Lower leg skin (tissue), 4 donors: ENCODE data around the gene PRPF4. TPM values are rescaled to one million over a fixed set of nuclear protein-coding genes. Genes with fewer than 3 reads are reported as not detected.

ENCODE experiments used
- DNase-seq, 2 donors: peaks; one replicate each; pipeline ENCODE4 v3.0.0-alpha.2; 2019; ENCODE audit warnings: low spot score in 2 of 2
- H3K4me3 ChIP-seq: fragments of 200-600 bp; sonication (generic); 2 replicates; pipeline ENCODE4 v1.5.1; 2017; ENCODE audit warnings: mild to moderate bottlenecking, low read depth; ENCODE audit not compliant: poor library complexity, severe bottlenecking
- POLR2A ChIP-seq, 2 donors: fragments of 450-650 bp; IDR thresholded peaks; one replicate each; pipeline ENCODE4 v1.6.1; 2016 to 2017; ENCODE audit warnings: antibody characterized with exemption in 2 of 2, mild to moderate bottlenecking in 1 of 2, moderate library complexity in 1 of 2
- WGBS, 2 donors: methylation state at CpG; one replicate each; pipeline ENCODE4 v1.1.5; 2018; 5-methylcytosine and 5-hydroxymethylcytosine counted together
- intact Hi-C: fragments of 100-400 bp; cut with DNase I; formaldehyde crosslinking; loops from one replicate; pipeline ENCODE4 v1.15.0; 2023; ENCODE audit warnings: low total_unique reads
- total RNA-seq, 4 donors: library from RNA; depleted of rRNA; stranded (reverse); fragments of >200 nt; gene quantifications; one replicate each; pipeline ENCODE4 v1.1.0, GENCODE V29; 2016
- TF ChIP-seq, protein P1 (sequence below), 3 donors: fragments of 450-650 bp; IDR thresholded peaks; one replicate each; pipeline ENCODE4 v1.5.1; 2016; ENCODE audit warnings: antibody characterized with exemption in 3 of 3, mild to moderate bottlenecking in 3 of 3, moderate library complexity in 2 of 3

PRPF4 gene
- total RNA-seq, 4 donors from 2014 or later, result 15.6 to 20.2 (median 16.8) TPM

DNA sequence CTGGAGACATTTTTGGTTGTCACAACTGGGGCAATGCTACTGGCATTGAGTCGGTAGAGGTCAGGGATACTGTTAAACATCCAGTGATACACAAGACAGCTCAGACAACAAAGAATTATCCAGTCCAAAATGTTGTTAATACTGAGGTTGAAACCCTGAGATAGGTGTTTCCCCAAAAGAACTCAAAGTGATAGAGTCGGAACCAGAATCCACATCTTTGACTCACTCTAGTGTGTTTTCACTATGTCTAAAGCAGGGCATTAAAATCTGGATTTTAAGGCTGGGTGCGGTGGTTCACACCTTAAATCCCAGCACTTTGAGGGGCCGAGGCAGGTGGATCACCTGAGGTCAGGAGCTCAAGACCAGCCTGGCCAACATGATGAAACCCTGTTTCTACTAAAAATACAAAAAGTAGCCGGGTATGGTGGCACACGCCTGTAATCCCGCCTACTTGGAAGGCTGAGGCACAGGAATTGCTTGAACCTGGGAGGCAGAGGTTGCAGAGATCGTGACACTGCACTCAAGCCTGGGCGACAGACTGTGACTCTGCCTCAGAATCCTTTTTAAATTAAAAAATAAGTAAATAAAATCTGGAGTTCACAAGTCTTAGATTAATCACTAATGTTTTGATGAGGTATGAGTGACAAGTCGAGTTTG lies 37.1 kb upstream of the PRPF4 start:
- no peak for DNase-seq
- no peak overlapping the region for H3K4me3 ChIP-seq
- TF ChIP-seq, protein P1, sequence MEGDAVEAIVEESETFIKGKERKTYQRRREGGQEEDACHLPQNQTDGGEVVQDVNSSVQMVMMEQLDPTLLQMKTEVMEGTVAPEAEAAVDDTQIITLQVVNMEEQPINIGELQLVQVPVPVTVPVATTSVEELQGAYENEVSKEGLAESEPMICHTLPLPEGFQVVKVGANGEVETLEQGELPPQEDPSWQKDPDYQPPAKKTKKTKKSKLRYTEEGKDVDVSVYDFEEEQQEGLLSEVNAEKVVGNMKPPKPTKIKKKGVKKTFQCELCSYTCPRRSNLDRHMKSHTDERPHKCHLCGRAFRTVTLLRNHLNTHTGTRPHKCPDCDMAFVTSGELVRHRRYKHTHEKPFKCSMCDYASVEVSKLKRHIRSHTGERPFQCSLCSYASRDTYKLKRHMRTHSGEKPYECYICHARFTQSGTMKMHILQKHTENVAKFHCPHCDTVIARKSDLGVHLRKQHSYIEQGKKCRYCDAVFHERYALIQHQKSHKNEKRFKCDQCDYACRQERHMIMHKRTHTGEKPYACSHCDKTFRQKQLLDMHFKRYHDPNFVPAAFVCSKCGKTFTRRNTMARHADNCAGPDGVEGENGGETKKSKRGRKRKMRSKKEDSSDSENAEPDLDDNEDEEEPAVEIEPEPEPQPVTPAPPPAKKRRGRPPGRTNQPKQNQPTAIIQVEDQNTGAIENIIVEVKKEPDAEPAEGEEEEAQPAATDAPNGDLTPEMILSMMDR (IDR thresholded peaks at IDR 0.05), result no peak
- TF ChIP-seq POLR2A (IDR thresholded peaks at IDR 0.05), result no peak
- intact Hi-C loops, result no loop called here
- 88 to 92% methylated on average over 10 of the region's 10 CpGs for WGBS, 2 donors

DNA sequence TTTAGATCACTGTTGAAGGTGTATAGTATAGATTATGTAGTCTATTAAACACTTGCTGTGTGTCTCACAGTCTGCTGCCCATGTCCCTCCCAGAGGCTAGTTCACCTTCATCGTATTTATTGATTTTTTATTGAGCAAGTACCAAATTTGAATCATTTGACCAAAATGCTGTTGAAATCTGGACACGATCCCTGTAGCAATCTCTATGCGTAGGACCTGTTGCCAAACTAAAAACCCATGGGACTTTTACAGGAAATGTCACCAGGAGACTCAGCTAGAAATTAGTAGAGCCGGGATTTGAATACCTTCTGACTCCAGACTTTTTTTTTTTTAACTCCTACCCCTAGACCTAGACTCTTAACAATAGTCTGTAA lies 36.6 kb upstream of the PRPF4 start:
- WGBS, 2 donors, result 64 to 65% methylated on average over 4 of the region's 4 CpGs
- intact Hi-C loops, result no loop called here
- no peak overlapping the region for H3K4me3 ChIP-seq
- no peak for DNase-seq
- TF ChIP-seq, protein P1 (IDR thresholded peaks at IDR 0.05), result no peak
- no peak for TF ChIP-seq POLR2A (IDR thresholded peaks at IDR 0.05)

DNA sequence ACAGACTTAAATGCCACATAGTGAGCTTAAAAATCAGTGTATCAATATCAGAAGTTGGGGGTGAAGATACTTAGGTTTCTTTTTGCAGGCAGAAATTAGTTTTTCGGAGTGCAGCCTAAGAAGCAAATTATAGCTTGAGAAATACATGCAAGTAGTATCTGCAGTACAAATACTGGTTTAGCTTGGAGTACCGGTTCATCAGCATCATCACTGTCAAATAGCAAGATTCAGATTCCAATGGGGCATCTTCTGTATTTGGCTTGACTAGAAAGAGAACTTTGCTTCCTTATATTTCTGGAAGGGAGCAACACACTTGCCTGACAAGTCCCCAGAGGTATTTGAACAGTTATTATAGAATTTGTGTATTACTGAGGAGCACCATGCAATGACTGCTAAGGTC lies 34.3 kb upstream of the PRPF4 start:
- TF ChIP-seq POLR2A (IDR thresholded peaks at IDR 0.05), result no peak
- TF ChIP-seq, protein P1 (IDR thresholded peaks at IDR 0.05), result no peak
- intact Hi-C loops, result no loop called here
- H3K4me3 ChIP-seq, result no peak overlapping the region
- no peak for DNase-seq
- 70 to 89% methylated on average over 2 of the region's 2 CpGs for WGBS, 2 donors

DNA sequence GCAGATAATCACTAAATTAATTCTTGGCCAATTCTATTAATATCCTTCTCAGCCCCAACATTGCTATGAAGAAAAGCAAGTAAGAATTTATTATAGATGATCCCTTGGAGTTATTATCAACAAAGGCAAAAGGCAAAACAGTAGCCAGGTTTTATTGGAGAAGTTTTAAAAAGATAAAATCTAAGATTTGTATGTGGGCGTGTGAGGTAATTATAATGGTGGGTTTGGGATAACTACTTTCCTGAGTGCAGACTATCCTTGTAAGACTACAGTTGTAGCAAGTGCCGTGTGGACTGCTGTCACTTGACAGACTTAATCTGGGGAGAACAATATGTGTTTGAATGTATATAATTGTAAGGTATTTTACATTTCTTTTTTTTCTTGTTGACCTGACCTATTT lies 30.9 kb upstream of the PRPF4 start:
- WGBS, 2 donors, result 61 to 64% methylated on average over 2 of the region's 2 CpGs
- DNase-seq, result no peak
- intact Hi-C loops, result no loop called here

DNA sequence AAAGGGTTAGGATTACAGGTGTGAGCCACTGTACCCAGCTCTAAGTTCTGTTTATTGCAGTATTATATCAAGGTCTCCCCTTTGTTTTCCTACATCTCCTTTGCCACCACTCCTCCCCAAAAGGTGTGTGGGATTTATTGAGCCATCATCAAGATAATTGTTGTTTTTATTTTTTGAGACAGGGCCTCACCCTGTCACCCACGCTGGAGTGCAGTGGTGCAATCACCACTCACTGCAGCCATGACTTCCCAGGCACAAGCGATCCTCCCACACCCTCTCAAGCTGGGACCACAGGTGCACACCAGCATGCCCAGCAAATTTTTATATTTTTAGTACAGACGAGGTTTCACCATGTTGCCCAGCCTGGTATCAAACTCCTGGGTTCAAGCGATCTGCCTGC lies 29.6 kb upstream of the PRPF4 start:
- WGBS, 2 donors, result 81 to 86% methylated on average over 4 of the region's 4 CpGs
- DNase-seq, result no peak
- no peak overlapping the region for H3K4me3 ChIP-seq
- intact Hi-C loops, result no loop called here
- no peak for TF ChIP-seq POLR2A (IDR thresholded peaks at IDR 0.05)
- TF ChIP-seq, protein P1 (IDR thresholded peaks at IDR 0.05), result no peak

More for the DNA sequence above, 30.9 kb upstream of the PRPF4 start:
- no peak overlapping the region for H3K4me3 ChIP-seq
- TF ChIP-seq, protein P1 (IDR thresholded peaks at IDR 0.05), result no peak
- no peak for TF ChIP-seq POLR2A (IDR thresholded peaks at IDR 0.05)

DNA sequence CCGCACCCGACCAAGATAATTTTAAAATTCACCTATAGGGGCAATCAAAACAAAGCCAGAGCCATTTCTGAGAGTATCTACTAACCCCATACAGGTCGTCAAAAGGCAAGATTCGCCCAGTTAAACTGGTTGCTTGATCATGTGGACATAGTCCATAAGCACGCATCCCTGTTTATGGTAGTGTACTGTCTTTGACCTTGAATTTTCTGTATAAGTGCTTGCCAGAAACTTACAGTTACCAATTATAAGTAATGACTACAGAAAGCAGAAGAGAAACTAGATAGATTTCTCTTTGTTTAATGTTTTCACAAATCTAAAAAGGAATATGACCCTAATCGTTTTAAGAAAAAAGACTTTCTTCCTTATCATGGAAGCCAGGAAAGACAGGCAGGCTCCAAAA lies 28.5 kb upstream of the PRPF4 start:
- no peak for TF ChIP-seq POLR2A (IDR thresholded peaks at IDR 0.05)
- TF ChIP-seq, protein P1 (IDR thresholded peaks at IDR 0.05), result no peak
- WGBS, 2 donors, result 88 to 90% methylated on average over 6 of the region's 6 CpGs
- no peak for DNase-seq
- intact Hi-C loops, result no loop called here
- no peak overlapping the region for H3K4me3 ChIP-seq
